ENCODE results near the gene YIF1A.

YIF1A gene

DNA sequence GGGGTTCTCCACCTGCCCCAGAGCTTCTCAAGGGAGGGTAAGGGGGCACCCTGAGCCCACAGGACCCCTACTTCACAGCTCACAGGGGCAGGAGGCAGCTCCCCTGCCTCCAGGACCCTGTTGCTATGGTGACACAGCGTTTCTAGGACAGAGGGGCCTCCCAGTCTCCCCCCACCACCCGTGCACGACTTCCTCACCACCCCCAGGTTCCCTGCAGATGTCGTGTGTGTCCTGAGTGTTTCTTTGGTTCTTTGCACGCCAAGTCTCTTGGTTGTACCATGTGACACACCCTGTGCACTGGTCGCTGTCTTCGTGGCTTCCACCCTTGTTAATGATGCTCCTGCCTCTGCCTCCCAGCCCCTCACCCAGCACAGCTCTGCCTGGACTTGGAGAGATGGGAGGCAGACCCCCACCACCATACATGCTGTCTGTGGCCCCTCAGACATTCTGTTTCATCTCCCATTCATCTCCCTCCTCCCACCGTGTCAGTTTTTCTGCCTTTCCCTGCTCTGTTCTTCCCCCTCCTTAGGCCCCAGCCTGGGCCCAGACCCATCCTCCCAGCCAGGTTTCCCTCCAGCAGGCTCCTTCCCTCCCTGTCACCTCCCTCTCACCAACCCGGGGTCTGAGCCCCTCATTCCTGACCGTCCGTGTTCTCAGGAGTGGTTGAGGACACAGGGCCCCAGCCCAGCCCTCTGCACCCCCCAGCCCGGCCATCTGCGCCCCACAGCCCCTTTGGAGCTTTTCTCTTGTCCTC lies 45.0 kb downstream of the YIF1A start:
- H3K4me3 ChIP-seq (ENCODE audit: low read depth in 1 of 2, low read length in 2 of 2): no peak overlapping the region
- no peak overlapping the region for H3K4me2 ChIP-seq (ENCODE audit: insufficient read depth, low read length)
- no peak for ATAC-seq (ENCODE audit: insufficient read depth, low read depth)
- H3K36me3 ChIP-seq (ENCODE audit: insufficient read depth, low read length): peaks cover 19% of the 10 kb centered on the region
- H2AFZ ChIP-seq (ENCODE audit: low read depth, low read length): no peak overlapping the region
- no peaks in the 10 kb centered on the region for H3K79me2 ChIP-seq (ENCODE audit: insufficient read depth, low read length)
- H3K9ac ChIP-seq (ENCODE audit: low read depth, low read length): no peak overlapping the region
- no peak overlapping the region for H3K27ac ChIP-seq (ENCODE audit: low read length)
- H3K9me3 ChIP-seq (ENCODE audit: insufficient read depth, low read length, severe bottlenecking): no peaks in the 10 kb centered on the region
- TF ChIP-seq, protein P1, sequence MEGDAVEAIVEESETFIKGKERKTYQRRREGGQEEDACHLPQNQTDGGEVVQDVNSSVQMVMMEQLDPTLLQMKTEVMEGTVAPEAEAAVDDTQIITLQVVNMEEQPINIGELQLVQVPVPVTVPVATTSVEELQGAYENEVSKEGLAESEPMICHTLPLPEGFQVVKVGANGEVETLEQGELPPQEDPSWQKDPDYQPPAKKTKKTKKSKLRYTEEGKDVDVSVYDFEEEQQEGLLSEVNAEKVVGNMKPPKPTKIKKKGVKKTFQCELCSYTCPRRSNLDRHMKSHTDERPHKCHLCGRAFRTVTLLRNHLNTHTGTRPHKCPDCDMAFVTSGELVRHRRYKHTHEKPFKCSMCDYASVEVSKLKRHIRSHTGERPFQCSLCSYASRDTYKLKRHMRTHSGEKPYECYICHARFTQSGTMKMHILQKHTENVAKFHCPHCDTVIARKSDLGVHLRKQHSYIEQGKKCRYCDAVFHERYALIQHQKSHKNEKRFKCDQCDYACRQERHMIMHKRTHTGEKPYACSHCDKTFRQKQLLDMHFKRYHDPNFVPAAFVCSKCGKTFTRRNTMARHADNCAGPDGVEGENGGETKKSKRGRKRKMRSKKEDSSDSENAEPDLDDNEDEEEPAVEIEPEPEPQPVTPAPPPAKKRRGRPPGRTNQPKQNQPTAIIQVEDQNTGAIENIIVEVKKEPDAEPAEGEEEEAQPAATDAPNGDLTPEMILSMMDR (IDR thresholded peaks at IDR 0.05; ENCODE audit: borderline replicate concordance, extremely low read depth, low read length, poor library complexity, severe bottlenecking): no peak
- TF ChIP-seq EZH2 (IDR thresholded peaks at IDR 0.05; ENCODE audit: borderline replicate concordance, low read depth, low read length, severe bottlenecking): no peak
- H4K20me1 ChIP-seq (ENCODE audit: insufficient read depth, low read length): no peaks in the 10 kb centered on the region
- no peaks in the 10 kb centered on the region for H3K27me3 ChIP-seq (ENCODE audit: insufficient read depth, low read length, poor library complexity)
- no peaks in the 10 kb centered on the region for H3K4me1 ChIP-seq (ENCODE audit: insufficient read depth, low read length)
- no peak for DNase-seq

DNA sequence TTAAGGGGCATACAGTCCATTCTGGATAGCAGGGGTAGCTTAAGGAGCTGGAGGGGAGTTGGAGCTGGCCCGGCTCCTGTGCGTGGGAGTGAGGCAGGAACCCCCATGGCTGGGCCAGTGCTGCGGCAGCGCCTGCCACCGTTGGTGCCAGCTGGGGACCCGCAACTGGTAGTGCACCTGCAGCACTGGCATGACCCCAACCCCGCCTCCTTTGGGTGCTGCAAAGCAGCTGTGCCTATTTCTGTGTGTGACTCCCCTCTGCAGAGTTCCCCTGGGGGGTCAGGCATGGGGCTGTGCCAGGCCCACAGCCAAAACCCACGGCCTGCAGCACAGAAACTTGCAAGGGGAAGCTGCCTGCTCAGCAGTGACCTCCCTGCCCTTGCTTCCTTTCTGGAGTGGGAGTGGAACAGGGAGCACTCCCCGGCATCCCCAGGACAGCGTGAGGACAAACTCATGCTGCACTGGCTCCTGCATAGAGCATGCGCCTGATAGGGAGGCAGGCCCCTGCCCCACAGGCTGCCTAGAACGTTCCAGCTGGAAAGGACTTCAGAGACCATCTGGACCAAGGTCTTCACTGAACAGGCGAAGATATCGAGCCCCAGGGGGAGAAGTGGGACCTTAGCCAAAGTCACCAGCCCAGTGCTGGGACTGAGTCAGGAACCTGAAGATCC lies 46.7 kb downstream of the YIF1A start:
- no peak overlapping the region for H3K4me3 ChIP-seq (ENCODE audit: low read depth in 1 of 2, low read length in 2 of 2)
- no peak overlapping the region for H3K27ac ChIP-seq (ENCODE audit: low read length)
- H4K20me1 ChIP-seq (ENCODE audit: insufficient read depth, low read length): no peaks in the 10 kb centered on the region
- H3K4me2 ChIP-seq (ENCODE audit: insufficient read depth, low read length): no peak overlapping the region
- no peaks in the 10 kb centered on the region for H3K79me2 ChIP-seq (ENCODE audit: insufficient read depth, low read length)
- H3K36me3 ChIP-seq (ENCODE audit: insufficient read depth, low read length): peaks cover 19% of the 10 kb centered on the region
- no peaks in the 10 kb centered on the region for H3K9me3 ChIP-seq (ENCODE audit: insufficient read depth, low read length, severe bottlenecking)
- no peak for TF ChIP-seq EZH2 (IDR thresholded peaks at IDR 0.05; ENCODE audit: borderline replicate concordance, low read depth, low read length, severe bottlenecking)
- TF ChIP-seq, protein P1 (IDR thresholded peaks at IDR 0.05; ENCODE audit: borderline replicate concordance, extremely low read depth, low read length, poor library complexity, severe bottlenecking): no peak
- H3K4me1 ChIP-seq (ENCODE audit: insufficient read depth, low read length): no peaks in the 10 kb centered on the region
- DNase-seq: no peak
- ATAC-seq (ENCODE audit: insufficient read depth, low read depth): peak; percentile 16; the same call in 1 of the 3 replicates
- no peaks in the 10 kb centered on the region for H3K27me3 ChIP-seq (ENCODE audit: insufficient read depth, low read length, poor library complexity)
- no peak overlapping the region for H3K9ac ChIP-seq (ENCODE audit: low read depth, low read length)
- H2AFZ ChIP-seq (ENCODE audit: low read depth, low read length): no peak overlapping the region

DNA sequence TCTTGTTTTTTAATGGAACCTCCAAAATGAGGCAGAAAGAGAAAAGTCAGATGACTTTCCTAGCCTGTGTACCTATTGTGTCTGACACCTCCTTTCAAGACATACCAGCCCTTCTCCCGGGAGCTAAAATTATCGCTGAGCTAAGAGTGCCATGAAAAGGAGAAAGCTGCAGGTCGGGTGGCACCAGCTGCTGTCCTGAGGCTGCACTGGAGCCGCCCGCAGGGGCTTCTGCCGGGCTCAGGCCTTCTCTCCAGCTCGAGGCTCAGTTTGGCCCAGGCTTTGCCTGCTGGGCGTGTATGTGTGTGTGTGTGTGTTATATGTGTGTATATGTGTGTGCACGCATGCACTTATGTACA lies 48.2 kb downstream of the YIF1A start:
- no peak overlapping the region for H3K9ac ChIP-seq (ENCODE audit: low read depth, low read length)
- TF ChIP-seq EZH2 (IDR thresholded peaks at IDR 0.05; ENCODE audit: borderline replicate concordance, low read depth, low read length, severe bottlenecking): no peak
- TF ChIP-seq, protein P1 (IDR thresholded peaks at IDR 0.05; ENCODE audit: borderline replicate concordance, extremely low read depth, low read length, poor library complexity, severe bottlenecking): no peak
- DNase-seq (no peak), ATAC-seq (ENCODE audit: insufficient read depth, low read depth) (no peak)
- H3K4me2 ChIP-seq (ENCODE audit: insufficient read depth, low read length): no peak overlapping the region
- no peaks in the 10 kb centered on the region for H3K9me3 ChIP-seq (ENCODE audit: insufficient read depth, low read length, severe bottlenecking)
- H4K20me1 ChIP-seq (ENCODE audit: insufficient read depth, low read length): no peaks in the 10 kb centered on the region
- H3K4me3 ChIP-seq (ENCODE audit: low read depth in 1 of 2, low read length in 2 of 2): no peak overlapping the region
- H3K27me3 ChIP-seq (ENCODE audit: insufficient read depth, low read length, poor library complexity): no peaks in the 10 kb centered on the region
- H3K79me2 ChIP-seq (ENCODE audit: insufficient read depth, low read length): no peaks in the 10 kb centered on the region
- no peak overlapping the region for H3K27ac ChIP-seq (ENCODE audit: low read length)
- H3K4me1 ChIP-seq (ENCODE audit: insufficient read depth, low read length): no peaks in the 10 kb centered on the region
- H3K36me3 ChIP-seq (ENCODE audit: insufficient read depth, low read length): peaks cover 26% of the 10 kb centered on the region
- no peak overlapping the region for H2AFZ ChIP-seq (ENCODE audit: low read depth, low read length)

All from DND-41 (cell line).